Peyer's patch (tissue), 4 donors: ENCODE results near the gene SLC25A38.

Experiments used
- POLR2A ChIP-seq, 2 donors: fragments of 450-650 bp; IDR thresholded peaks; one replicate each; pipeline ENCODE4 v1.5.1; 2017; ENCODE audit warnings: antibody characterized with exemption in 2 of 2, mild to moderate bottlenecking in 2 of 2, moderate library complexity in 2 of 2
- TF ChIP-seq, protein P1 (sequence below), 6 experiments: fragments of 450-650 bp in 4 of 6; fragments of 200-600 bp in 2 of 6; sonication (generic) in 1 of 6; IDR thresholded peaks; one replicate each; pipeline ENCODE4 v1.5.1; 2017 to 2019; ENCODE audit warnings: antibody characterized with exemption in 6 of 6, mild to moderate bottlenecking in 3 of 6, moderate library complexity in 1 of 6

DNA sequence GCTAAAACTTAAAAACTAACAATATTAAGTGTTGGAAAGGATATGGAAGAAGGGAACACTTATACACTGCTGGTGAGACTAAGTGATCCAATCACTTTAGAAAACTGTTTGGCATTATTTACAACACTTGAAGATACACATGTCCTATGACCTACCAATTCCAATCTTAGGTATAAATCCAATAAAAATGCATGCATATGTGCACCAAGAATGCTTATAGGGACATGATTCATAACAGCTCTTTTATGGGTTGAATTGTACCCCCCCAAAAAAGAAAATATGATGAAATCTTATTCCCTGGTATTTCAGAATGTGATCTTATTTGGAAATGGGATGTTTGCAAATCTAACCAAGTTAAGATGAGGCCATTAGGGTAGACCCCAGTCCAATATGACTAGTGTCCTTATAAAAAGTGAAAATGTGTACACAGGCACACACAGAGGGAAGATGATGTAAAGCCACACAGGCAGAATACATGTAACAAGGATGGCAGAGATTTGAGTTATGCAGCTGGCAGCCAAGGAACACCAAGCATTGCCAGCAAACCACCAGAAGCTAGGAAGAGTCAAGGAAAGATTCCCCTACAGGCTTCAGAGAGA, 38.3 kb upstream of the SLC25A38 start:
- TF ChIP-seq POLR2A (IDR thresholded peaks at IDR 0.05), result no peak
- TF ChIP-seq, protein P1, sequence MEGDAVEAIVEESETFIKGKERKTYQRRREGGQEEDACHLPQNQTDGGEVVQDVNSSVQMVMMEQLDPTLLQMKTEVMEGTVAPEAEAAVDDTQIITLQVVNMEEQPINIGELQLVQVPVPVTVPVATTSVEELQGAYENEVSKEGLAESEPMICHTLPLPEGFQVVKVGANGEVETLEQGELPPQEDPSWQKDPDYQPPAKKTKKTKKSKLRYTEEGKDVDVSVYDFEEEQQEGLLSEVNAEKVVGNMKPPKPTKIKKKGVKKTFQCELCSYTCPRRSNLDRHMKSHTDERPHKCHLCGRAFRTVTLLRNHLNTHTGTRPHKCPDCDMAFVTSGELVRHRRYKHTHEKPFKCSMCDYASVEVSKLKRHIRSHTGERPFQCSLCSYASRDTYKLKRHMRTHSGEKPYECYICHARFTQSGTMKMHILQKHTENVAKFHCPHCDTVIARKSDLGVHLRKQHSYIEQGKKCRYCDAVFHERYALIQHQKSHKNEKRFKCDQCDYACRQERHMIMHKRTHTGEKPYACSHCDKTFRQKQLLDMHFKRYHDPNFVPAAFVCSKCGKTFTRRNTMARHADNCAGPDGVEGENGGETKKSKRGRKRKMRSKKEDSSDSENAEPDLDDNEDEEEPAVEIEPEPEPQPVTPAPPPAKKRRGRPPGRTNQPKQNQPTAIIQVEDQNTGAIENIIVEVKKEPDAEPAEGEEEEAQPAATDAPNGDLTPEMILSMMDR (IDR thresholded peaks at IDR 0.05), result no peak
